AG04450 (cell line): ENCODE data around the gene CADM1. TPM values are rescaled to one million over a fixed set of nuclear protein-coding genes. Genes with fewer than 3 reads are reported as not detected.

ENCODE experiments used
- CTCF ChIA-PET: fragments of 300-600, 350-600 bp; formaldehyde crosslinking; extraction: SDS; loops from one replicate; lab custom pipeline; 2022; ENCODE audit warnings: antibody characterized with exemption, inconsistent platforms; lab: Charles Lee
- POLR2A ChIA-PET: fragments of 350-600 bp; formaldehyde crosslinking; extraction: SDS; loops from one replicate; lab custom pipeline; 2021; ENCODE audit warnings: antibody characterized with exemption, inconsistent platforms; lab: Yijun Ruan, JAX
- DNase-seq: peaks from one replicate; pipeline ENCODE4 v3.0.0-alpha.2; 2011; ENCODE audit warnings: low read depth, low spot score
- H3K27ac ChIP-seq: one replicate; pipeline ENCODE4 v1.5.1; 2012; ENCODE audit warnings: low read depth, low read length, control low read depth
- H3K27me3 ChIP-seq: one replicate; pipeline ENCODE4 v1.6.0; 2012; ENCODE audit warnings: low read length; ENCODE audit not compliant: control insufficient read depth, insufficient read depth
- H3K4me3 ChIP-seq: 2 replicates; pipeline ENCODE4 v1.5.1; 2011; ENCODE audit warnings: mild to moderate bottlenecking, low read depth, low read length, control low read depth
- H3K9me3 ChIP-seq: 2 replicates; pipeline ENCODE4 v1.5.1; 2012; ENCODE audit warnings: low read length; ENCODE audit not compliant: control insufficient read depth, insufficient read depth
- CTCF ChIP-seq: IDR thresholded peaks from 2 replicates; pipeline ENCODE4 v1.5.1; 2011; ENCODE audit warnings: low read depth, low read length, control low read depth, inconsistent platforms
- polyA plus RNA-seq: library from polyadenylated mRNA; depleted of rRNA; stranded (reverse); fragments of >200 nt; gene quantifications from 2 replicates; pipeline ENCODE4 v1.2.3, GENCODE V29; 2011

CADM1 gene
- polyA plus RNA-seq, 1 experiment = 70.7 TPM

DNA sequence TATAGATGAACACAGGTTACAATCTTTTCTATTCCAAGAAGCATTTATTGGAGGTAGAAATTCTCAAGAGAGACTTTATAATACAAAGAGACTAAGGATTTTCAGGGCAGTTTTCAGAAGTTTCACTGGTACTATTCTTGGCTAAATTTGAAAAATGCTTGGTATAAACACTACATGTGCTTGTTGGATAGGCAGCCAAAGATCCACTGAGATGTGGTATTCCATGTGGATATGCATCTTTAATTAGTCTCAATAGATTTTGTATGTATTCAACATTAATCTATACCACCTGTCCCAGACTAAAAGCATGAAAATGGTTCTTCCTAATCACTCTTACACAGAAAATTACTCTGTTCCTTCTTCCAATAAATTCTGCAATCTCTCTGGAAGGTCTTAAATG is 232.6 kb downstream of the CADM1 start:
- Histone ChIP-seq H3K9me3 (no peaks in the 10 kb centered on the region), H3K27ac (no peak overlapping the region), H3K27me3 (no peaks in the 10 kb centered on the region), H3K4me3 (no peak overlapping the region)
- POLR2A ChIA-PET = no interaction called here
- CTCF ChIA-PET = no interaction called here
- TF ChIP-seq CTCF = no peak
- DNase-seq = no peak

DNA sequence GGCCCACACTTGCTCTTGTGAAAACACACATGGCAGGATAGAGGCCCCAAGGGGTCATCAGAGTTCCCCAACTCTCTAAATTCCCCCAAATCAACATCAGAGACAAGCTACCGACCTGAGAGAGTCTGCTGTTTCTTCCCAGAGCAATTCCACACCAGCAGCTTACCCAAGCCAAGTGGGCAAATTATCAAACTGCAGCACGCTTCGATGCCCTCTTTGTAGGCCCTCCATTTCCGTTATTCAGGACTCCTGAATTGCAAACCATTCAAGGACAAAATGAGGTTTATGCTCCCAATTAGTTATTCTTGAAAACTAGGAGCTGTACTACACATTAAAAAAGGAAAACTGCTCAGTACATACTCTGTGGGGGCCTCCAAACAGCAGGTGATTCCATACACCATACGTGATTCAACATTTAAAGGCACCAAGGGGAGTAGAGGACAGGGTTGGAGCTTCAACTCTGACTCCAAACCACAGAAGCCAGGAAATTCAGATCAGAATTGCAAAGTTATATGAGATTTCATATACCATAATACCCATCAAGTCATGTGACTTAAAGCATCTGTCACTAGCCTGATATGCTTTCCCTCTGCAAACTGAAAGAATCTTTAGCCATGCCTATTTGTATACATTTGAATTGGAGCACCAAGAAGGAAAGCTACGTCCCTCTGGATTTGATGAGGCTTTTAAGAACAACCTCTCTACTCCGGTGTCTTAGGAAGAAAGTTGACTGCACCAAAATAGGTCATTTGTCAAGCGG is 234.8 kb downstream of the CADM1 start:
- ChIA-PET CTCF (interaction anchor here (1.4 kb wide), 1 partner anchor 65 kb away, joined by 3 read pairs; no protein-coding TSS in a partner anchor), POLR2A (no interaction called here)
- H3K9me3 ChIP-seq = no peaks in the 10 kb centered on the region
- H3K27me3 ChIP-seq = no peaks in the 10 kb centered on the region
- no peak for DNase-seq
- H3K4me3 ChIP-seq = no peak overlapping the region
- TF ChIP-seq CTCF = no peak
- H3K27ac ChIP-seq = no peak overlapping the region

GRCh38 chr11:115267871-115268270 is 236.3 kb downstream of the CADM1 start:
- TF ChIP-seq CTCF = no peak
- H3K27ac ChIP-seq = no peak overlapping the region
- CTCF ChIA-PET = no interaction called here
- H3K4me3 ChIP-seq = no peak overlapping the region
- H3K27me3 ChIP-seq = no peaks in the 10 kb centered on the region
- H3K9me3 ChIP-seq = no peaks in the 10 kb centered on the region
- POLR2A ChIA-PET = no interaction called here
- no peak for DNase-seq

DNA sequence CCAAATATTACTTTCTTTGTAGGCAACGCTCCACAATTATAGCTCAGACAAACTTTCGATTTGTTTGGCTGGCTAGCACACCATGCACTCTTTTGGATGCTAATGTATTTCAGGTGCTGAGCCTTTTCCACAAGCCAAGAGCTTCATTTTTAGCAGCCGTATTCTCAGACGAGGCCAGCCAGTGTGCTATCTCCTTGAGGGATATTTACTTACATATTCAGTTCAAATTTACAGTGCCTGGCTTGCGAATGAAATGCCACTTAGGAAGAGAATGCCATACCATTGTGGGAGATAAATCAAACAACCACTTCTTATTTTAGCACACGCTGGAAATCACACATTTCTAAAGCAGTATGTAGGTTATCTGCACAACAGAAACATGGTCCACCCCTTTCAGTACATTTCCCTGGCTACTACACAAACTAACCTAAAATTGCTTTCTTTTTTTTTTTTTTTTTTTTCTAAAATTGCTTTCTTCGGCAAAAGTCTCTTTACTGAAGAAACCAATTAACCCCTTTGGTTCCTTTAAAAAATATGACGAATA is 236.9 kb downstream of the CADM1 start:
- POLR2A ChIA-PET = no interaction called here
- H3K27ac ChIP-seq = no peak overlapping the region
- DNase-seq = no peak
- no peaks in the 10 kb centered on the region for H3K27me3 ChIP-seq
- CTCF ChIA-PET = interaction anchor here (0.9 kb wide), 1 partner anchor 8 kb away, joined by 3 read pairs; no protein-coding TSS in a partner anchor
- TF ChIP-seq CTCF = no peak
- H3K4me3 ChIP-seq = no peak overlapping the region
- H3K9me3 ChIP-seq = no peaks in the 10 kb centered on the region

GRCh38 chr11:115266066-115266639 is 238.1 kb downstream of the CADM1 start:
- ChIA-PET POLR2A (no interaction called here), CTCF (no interaction called here)
- Histone ChIP-seq H3K27ac (no peak overlapping the region), H3K27me3 (no peaks in the 10 kb centered on the region), H3K9me3 (no peaks in the 10 kb centered on the region), H3K4me3 (no peak overlapping the region)
- DNase-seq = no peak
- TF ChIP-seq CTCF = no peak
